ENCODE data around the gene SLC1A3.

The SLC1A3 gene

GRCh38 chr5:36726317-36726716, 119.9 kb downstream of the SLC1A3 start:
- Histone ChIP-seq H3K36me3 (ENCODE audit: control insufficient read depth, insufficient read depth, low read length) (no peaks in the 10 kb centered on the region), H3K27me3 (ENCODE audit: control insufficient read depth, insufficient read depth, low read length) (no peaks in the 10 kb centered on the region), H3K27ac (ENCODE audit: low read depth, low read length) (no peak overlapping the region), H3K9ac (ENCODE audit: low read length) (no peak overlapping the region), H3K4me1 (ENCODE audit: control insufficient read depth, insufficient read depth, low read length) (peaks cover 2% of the 10 kb centered on the region), H3K4me3 (ENCODE audit: low read length) (no peak overlapping the region)

GRCh38 chr5:36726767-36727166, 120.4 kb downstream of the SLC1A3 start:
- H3K4me3 ChIP-seq (ENCODE audit: low read length), result no peak overlapping the region
- no peaks in the 10 kb centered on the region for H3K27me3 ChIP-seq (ENCODE audit: control insufficient read depth, insufficient read depth, low read length)
- no peak overlapping the region for H3K27ac ChIP-seq (ENCODE audit: low read depth, low read length)
- peaks cover 2% of the 10 kb centered on the region for H3K4me1 ChIP-seq (ENCODE audit: control insufficient read depth, insufficient read depth, low read length)
- H3K36me3 ChIP-seq (ENCODE audit: control insufficient read depth, insufficient read depth, low read length), result no peaks in the 10 kb centered on the region
- H3K9ac ChIP-seq (ENCODE audit: low read length), result no peak overlapping the region

DNA sequence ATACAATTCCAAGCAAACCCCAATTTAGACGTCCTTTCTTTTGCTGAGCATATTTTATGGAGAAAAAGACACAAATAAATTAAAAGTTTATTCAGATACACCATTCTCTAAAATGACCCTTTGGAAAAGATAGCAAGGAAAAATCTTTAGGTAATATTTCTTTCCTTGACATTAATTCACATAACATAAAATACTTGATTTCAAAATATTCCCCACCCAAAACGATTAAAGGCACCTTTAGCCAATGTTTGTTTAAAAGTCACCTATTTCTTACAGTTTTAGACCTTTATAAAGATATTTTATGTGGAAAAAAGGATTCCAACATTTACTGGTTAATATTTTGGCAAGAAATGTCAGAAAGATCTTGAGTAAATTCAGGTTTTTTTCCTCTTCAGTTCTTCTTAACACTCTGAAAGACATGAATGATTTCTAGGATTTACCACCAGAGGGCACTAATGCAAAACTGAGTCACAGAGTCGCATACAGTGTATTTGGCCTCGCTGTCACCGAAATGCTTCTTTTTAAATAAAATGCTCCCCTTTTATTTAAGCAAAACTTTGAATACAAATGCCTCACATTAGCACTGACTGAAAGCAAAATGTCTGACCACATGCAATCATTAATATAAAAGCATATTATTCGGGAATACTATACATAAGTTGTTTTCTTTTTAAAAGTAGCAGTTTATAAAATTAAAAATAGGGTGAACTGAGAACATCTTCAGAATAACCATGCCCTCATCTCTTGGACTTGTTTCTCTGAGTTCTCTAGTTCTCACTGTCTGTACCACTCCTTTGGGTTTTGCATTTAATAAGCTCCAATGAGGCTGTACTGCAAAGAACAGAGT, 122.5 kb downstream of the SLC1A3 start:
- Histone ChIP-seq H3K4me1 (ENCODE audit: control insufficient read depth, insufficient read depth, low read length) (peaks cover 2% of the 10 kb centered on the region), H3K36me3 (ENCODE audit: control insufficient read depth, insufficient read depth, low read length) (no peaks in the 10 kb centered on the region), H3K27me3 (ENCODE audit: control insufficient read depth, insufficient read depth, low read length) (no peaks in the 10 kb centered on the region), H3K9ac (ENCODE audit: low read length) (no peak overlapping the region), H3K4me3 (ENCODE audit: low read length) (no peak overlapping the region), H3K27ac (ENCODE audit: low read depth, low read length) (no peak overlapping the region)

- H3K9ac ChIP-seq (ENCODE audit: low read length), result no peak overlapping the region
- H3K4me1 ChIP-seq (ENCODE audit: control insufficient read depth, insufficient read depth, low read length), result peaks cover 2% of the 10 kb centered on the region
- H3K4me3 ChIP-seq (ENCODE audit: low read length), result no peak overlapping the region
- H3K36me3 ChIP-seq (ENCODE audit: control insufficient read depth, insufficient read depth, low read length), result no peaks in the 10 kb centered on the region
- no peak overlapping the region for H3K27ac ChIP-seq (ENCODE audit: low read depth, low read length)
- H3K27me3 ChIP-seq (ENCODE audit: control insufficient read depth, insufficient read depth, low read length), result no peaks in the 10 kb centered on the region
Measured at GRCh38 chr5:36730537-36731216, 124.3 kb downstream of the SLC1A3 start.

DNA sequence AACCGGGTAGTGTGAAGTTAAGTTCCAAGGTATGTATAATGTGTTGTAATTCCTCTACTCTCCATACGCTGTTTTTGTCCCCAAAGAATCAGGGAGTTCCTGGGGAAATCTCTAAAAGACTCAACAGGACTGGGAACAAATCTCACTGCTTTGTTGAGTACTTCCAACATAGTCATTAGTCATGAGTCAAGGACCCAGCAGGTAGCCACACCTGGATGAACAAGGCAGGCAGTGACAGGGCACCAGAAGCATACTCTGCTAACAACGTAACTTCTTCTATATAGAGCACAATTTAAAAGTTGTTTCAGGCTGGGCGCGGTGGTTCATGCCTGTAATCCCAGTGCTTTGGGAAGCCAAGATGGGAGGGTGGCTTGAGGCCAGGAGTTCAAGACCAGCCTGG, 126.8 kb downstream of the SLC1A3 start:
- H3K36me3 ChIP-seq (ENCODE audit: control insufficient read depth, insufficient read depth, low read length), result no peaks in the 10 kb centered on the region
- peaks cover 2% of the 10 kb centered on the region for H3K4me1 ChIP-seq (ENCODE audit: control insufficient read depth, insufficient read depth, low read length)
- H3K27ac ChIP-seq (ENCODE audit: low read depth, low read length), result no peak overlapping the region
- H3K9ac ChIP-seq (ENCODE audit: low read length), result no peak overlapping the region
- no peaks in the 10 kb centered on the region for H3K27me3 ChIP-seq (ENCODE audit: control insufficient read depth, insufficient read depth, low read length)
- no peak overlapping the region for H3K4me3 ChIP-seq (ENCODE audit: low read length)

DNA sequence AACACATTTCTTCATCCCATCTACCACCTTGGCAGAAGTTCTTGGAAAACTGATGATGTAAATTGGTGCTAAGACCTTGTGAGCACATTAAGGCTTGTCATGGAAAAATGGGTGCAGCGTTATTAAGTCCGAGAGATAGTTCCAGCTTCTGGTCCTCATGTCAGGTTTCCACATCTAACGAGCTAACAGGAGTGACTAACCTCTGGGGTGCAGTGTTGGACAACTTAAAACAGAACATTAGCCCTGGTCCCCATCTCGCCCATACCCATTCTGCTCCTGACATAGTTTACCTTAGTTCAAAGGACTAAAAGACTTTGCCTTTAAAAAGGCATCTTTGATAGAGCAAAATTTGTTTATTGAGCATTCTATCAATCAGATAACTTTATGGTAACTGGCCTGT, 128.0 kb downstream of the SLC1A3 start:
- no peaks in the 10 kb centered on the region for H3K36me3 ChIP-seq (ENCODE audit: control insufficient read depth, insufficient read depth, low read length)
- H3K9ac ChIP-seq (ENCODE audit: low read length), result no peak overlapping the region
- no peaks in the 10 kb centered on the region for H3K27me3 ChIP-seq (ENCODE audit: control insufficient read depth, insufficient read depth, low read length)
- H3K4me1 ChIP-seq (ENCODE audit: control insufficient read depth, insufficient read depth, low read length), result no peaks in the 10 kb centered on the region
- H3K4me3 ChIP-seq (ENCODE audit: low read length), result no peak overlapping the region
- H3K27ac ChIP-seq (ENCODE audit: low read depth, low read length), result no peak overlapping the region

GRCh38 chr5:36735891-36736290, 129.5 kb downstream of the SLC1A3 start:
- H3K4me1 ChIP-seq (ENCODE audit: control insufficient read depth, insufficient read depth, low read length), result no peaks in the 10 kb centered on the region
- H3K9ac ChIP-seq (ENCODE audit: low read length), result no peak overlapping the region
- H3K4me3 ChIP-seq (ENCODE audit: low read length), result no peak overlapping the region
- no peaks in the 10 kb centered on the region for H3K36me3 ChIP-seq (ENCODE audit: control insufficient read depth, insufficient read depth, low read length)
- H3K27me3 ChIP-seq (ENCODE audit: control insufficient read depth, insufficient read depth, low read length), result no peaks in the 10 kb centered on the region
- no peak overlapping the region for H3K27ac ChIP-seq (ENCODE audit: low read depth, low read length)
